NOMO-1 treated with dmso at 0.1 percent for 144 hours (cell line): ENCODE data around the gene NMRAL1.

Experiments
- DNase-seq: peaks from one replicate; lab custom pipeline; 2025; ENCODE audit not compliant: unreplicated experiment; lab: John Stamatoyannopoulos, UW

NMRAL1 gene

GRCh38 chr16:4474192-4474961 is at the start of gene NMRAL1:
NMRAL1 (minus strand) TSS chr16:4474625; CDS start chr16:4474132, 493 bp downstream.
- peak; percentile 90 for DNase-seq

- DNase-seq, result no peak
Measured at GRCh38 chr16:4523686-4524085, 49.3 kb upstream of the NMRAL1 start.

GRCh38 chr16:4522051-4522581 is 47.7 kb upstream of the NMRAL1 start:
- DNase-seq, result no peak

- DNase-seq, result no peak
Measured at GRCh38 chr16:4520913-4521312, 46.5 kb upstream of the NMRAL1 start.

GRCh38 chr16:4519274-4520058 is 45.0 kb upstream of the NMRAL1 start:
- no peak for DNase-seq

- DNase-seq, result no peak
Measured at GRCh38 chr16:4517812-4518680, 43.6 kb upstream of the NMRAL1 start.

GRCh38 chr16:4515611-4516233 is 41.3 kb upstream of the NMRAL1 start:
- peak; percentile 76 for DNase-seq

- DNase-seq, result no peak
Measured at GRCh38 chr16:4514606-4515005, 40.2 kb upstream of the NMRAL1 start.

- no peak for DNase-seq
Measured at GRCh38 chr16:4513881-4514280, 39.5 kb upstream of the NMRAL1 start.

- no peak for DNase-seq
Measured at GRCh38 chr16:4513086-4513860, 38.8 kb upstream of the NMRAL1 start.

- no peak for DNase-seq
Measured at GRCh38 chr16:4512473-4512872, 38.0 kb upstream of the NMRAL1 start.

- DNase-seq, result no peak
Measured at GRCh38 chr16:4511441-4512082, 37.1 kb upstream of the NMRAL1 start.

GRCh38 chr16:4510747-4511426 is 36.5 kb upstream of the NMRAL1 start:
- peak; percentile 54 for DNase-seq

GRCh38 chr16:4510131-4510530 is 35.7 kb upstream of the NMRAL1 start:
- DNase-seq, result no peak

- DNase-seq, result no peak
Measured at GRCh38 chr16:4509420-4509819, 35.0 kb upstream of the NMRAL1 start.

- no peak for DNase-seq
Measured at GRCh38 chr16:4508806-4509205, 34.4 kb upstream of the NMRAL1 start.

- no peak for DNase-seq
Measured at GRCh38 chr16:4507588-4508345, 33.3 kb upstream of the NMRAL1 start.

GRCh38 chr16:4506450-4506849 is 32.0 kb upstream of the NMRAL1 start:
- peak; percentile 6 for DNase-seq
